HepG2 (cell line): ENCODE results near the gene ACTR3.

Experiments used
- ZNF577 ChIP-seq: sonication (generic); formaldehyde crosslinking; IDR thresholded peaks from 2 replicates; pipeline ENCODE4 v1.4.0; 2020; ENCODE audit warnings: mild to moderate bottlenecking, low read depth, missing genetic modification reagents, borderline replicate concordance
- TF ChIP-seq, protein P1 (sequence below): sonication (generic); formaldehyde crosslinking; IDR thresholded peaks from 2 replicates; pipeline ENCODE4 v1.5.1; 2020; ENCODE audit warnings: mild to moderate bottlenecking, missing genetic modification reagents, moderate library complexity

DNA sequence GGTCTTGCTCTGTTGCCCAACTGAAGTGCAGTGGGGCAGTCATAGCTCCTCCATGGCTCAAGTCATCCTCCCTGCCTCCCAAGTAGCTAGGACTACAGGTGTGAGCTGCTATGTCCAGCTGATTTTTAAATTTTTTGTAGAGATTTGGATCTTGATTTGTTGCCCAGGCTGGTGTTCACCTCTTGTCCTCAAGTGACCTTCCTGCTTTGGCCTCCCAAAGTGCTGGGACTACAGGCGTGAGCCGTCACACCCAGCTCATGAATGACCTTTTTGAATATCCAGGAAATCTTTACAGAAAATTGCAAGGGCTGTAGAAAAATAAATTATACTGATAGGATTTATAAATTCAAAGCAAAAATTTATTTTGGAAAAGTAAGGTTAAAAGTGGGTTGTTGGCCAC lies 17.4 kb downstream of the ACTR3 start:
- TF ChIP-seq, protein P1, sequence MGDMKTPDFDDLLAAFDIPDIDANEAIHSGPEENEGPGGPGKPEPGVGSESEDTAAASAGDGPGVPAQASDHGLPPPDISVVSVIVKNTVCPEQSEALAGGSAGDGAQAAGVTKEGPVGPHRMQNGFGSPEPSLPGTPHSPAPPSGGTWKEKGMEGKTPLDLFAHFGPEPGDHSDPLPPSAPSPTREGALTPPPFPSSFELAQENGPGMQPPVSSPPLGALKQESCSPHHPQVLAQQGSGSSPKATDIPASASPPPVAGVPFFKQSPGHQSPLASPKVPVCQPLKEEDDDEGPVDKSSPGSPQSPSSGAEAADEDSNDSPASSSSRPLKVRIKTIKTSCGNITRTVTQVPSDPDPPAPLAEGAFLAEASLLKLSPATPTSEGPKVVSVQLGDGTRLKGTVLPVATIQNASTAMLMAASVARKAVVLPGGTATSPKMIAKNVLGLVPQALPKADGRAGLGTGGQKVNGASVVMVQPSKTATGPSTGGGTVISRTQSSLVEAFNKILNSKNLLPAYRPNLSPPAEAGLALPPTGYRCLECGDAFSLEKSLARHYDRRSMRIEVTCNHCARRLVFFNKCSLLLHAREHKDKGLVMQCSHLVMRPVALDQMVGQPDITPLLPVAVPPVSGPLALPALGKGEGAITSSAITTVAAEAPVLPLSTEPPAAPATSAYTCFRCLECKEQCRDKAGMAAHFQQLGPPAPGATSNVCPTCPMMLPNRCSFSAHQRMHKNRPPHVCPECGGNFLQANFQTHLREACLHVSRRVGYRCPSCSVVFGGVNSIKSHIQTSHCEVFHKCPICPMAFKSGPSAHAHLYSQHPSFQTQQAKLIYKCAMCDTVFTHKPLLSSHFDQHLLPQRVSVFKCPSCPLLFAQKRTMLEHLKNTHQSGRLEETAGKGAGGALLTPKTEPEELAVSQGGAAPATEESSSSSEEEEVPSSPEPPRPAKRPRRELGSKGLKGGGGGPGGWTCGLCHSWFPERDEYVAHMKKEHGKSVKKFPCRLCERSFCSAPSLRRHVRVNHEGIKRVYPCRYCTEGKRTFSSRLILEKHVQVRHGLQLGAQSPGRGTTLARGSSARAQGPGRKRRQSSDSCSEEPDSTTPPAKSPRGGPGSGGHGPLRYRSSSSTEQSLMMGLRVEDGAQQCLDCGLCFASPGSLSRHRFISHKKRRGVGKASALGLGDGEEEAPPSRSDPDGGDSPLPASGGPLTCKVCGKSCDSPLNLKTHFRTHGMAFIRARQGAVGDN = no peak
- TF ChIP-seq ZNF577 (CRISPR knock-in tag) = no peak
